ENCODE data around the gene SFXN5. TPM values are rescaled to one million over a fixed set of nuclear protein-coding genes. Genes with fewer than 3 reads are reported as not detected.

SFXN5 gene
- total RNA-seq, 1 experiment from 2014 or later: 11.3 TPM

GRCh38 chr2:72915320-72915906 lies 156.1 kb downstream of the SFXN5 start:
- Mint-ChIP-seq H3K27me3 (ENCODE audit: unreplicated experiment) (peaks cover 84% of the 10 kb centered on the region), H3K9me3 (ENCODE audit: low read depth, unreplicated experiment) (no peaks in the 10 kb centered on the region), H3K27ac (ENCODE audit: unreplicated experiment) (no peak overlapping the region), H3K4me1 (ENCODE audit: low read depth, unreplicated experiment) (peaks cover 13% of the 10 kb centered on the region), H3K4me3 (ENCODE audit: low read depth, unreplicated experiment) (peak overlapping the region; percentile 68), H3K36me3 (ENCODE audit: insufficient read depth, unreplicated experiment) (peaks cover 14% of the 10 kb centered on the region)
- DNase-seq: no peak
- CTCF ChIA-PET: no interaction called here
- intact Hi-C loops (cut with micrococcal nuclease; ENCODE audit: unreplicated experiment): no loop called here
- BruUV-seq (replicated peaks): no TSS peak
- TF ChIP-seq, protein P1, sequence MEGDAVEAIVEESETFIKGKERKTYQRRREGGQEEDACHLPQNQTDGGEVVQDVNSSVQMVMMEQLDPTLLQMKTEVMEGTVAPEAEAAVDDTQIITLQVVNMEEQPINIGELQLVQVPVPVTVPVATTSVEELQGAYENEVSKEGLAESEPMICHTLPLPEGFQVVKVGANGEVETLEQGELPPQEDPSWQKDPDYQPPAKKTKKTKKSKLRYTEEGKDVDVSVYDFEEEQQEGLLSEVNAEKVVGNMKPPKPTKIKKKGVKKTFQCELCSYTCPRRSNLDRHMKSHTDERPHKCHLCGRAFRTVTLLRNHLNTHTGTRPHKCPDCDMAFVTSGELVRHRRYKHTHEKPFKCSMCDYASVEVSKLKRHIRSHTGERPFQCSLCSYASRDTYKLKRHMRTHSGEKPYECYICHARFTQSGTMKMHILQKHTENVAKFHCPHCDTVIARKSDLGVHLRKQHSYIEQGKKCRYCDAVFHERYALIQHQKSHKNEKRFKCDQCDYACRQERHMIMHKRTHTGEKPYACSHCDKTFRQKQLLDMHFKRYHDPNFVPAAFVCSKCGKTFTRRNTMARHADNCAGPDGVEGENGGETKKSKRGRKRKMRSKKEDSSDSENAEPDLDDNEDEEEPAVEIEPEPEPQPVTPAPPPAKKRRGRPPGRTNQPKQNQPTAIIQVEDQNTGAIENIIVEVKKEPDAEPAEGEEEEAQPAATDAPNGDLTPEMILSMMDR (IDR thresholded peaks at IDR 0.05; ENCODE audit: unreplicated experiment): no peak

DNA sequence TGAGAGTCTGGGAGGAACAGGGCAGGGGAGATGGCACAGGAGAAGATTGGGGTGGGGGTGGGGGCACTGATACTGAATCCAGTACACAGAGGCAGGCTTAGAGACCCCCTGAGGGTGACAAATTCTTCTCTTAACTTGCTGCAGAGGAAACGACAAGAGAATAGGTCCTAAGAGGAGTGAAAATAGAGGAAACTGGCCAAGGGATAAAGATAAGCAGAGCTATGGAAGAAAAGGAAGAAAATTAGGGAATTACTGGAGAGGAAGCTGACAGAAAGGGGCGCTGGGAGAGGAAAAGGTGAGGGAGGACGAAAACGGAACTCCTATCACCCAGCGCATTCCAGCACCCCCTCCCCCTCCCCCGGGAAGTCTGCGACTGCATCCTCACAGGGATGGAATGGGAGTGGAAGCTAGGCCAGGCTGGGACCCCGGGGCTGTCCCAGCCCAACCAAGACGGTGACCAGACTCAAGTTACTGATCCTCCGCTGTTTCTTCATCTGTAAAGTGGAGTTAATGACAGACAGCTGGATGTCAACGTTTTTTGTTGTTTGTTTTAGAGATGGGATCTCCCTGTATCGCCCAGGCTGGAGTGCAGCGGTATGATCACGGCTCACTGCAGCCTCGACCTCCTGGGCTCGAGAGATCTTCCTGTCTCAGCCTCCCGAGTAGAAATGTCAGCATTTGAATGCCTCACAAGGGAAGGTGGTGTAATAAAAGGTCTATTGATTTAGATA lies 156.8 kb downstream of the SFXN5 start:
- DNase-seq: no peak
- TF ChIP-seq, protein P1 (IDR thresholded peaks at IDR 0.05; ENCODE audit: unreplicated experiment): no peak
- Mint-ChIP-seq H3K27ac (ENCODE audit: unreplicated experiment) (no peak overlapping the region), H3K9me3 (ENCODE audit: low read depth, unreplicated experiment) (no peaks in the 10 kb centered on the region), H3K36me3 (ENCODE audit: insufficient read depth, unreplicated experiment) (peaks cover 14% of the 10 kb centered on the region), H3K27me3 (ENCODE audit: unreplicated experiment) (peaks cover 85% of the 10 kb centered on the region), H3K4me3 (ENCODE audit: low read depth, unreplicated experiment) (no peak overlapping the region), H3K4me1 (ENCODE audit: low read depth, unreplicated experiment) (peaks cover 13% of the 10 kb centered on the region)
- BruUV-seq (replicated peaks): no TSS peak
- intact Hi-C loops (cut with micrococcal nuclease; ENCODE audit: unreplicated experiment): no loop called here
- CTCF ChIA-PET: no interaction called here

GRCh38 chr2:72914206-72914559 lies 157.3 kb downstream of the SFXN5 start:
- TF ChIP-seq, protein P1 (IDR thresholded peaks at IDR 0.05; ENCODE audit: unreplicated experiment): no peak
- no peak for DNase-seq
- BruUV-seq (replicated peaks): no TSS peak
- Mint-ChIP-seq H3K36me3 (ENCODE audit: insufficient read depth, unreplicated experiment) (peaks cover 12% of the 10 kb centered on the region), H3K4me1 (ENCODE audit: low read depth, unreplicated experiment) (peaks cover 13% of the 10 kb centered on the region), H3K4me3 (ENCODE audit: low read depth, unreplicated experiment) (no peak overlapping the region), H3K9me3 (ENCODE audit: low read depth, unreplicated experiment) (no peaks in the 10 kb centered on the region), H3K27ac (ENCODE audit: unreplicated experiment) (no peak overlapping the region), H3K27me3 (ENCODE audit: unreplicated experiment) (peaks cover 85% of the 10 kb centered on the region)
- CTCF ChIA-PET: no interaction called here
- intact Hi-C loops (cut with micrococcal nuclease; ENCODE audit: unreplicated experiment): no loop called here

DNA sequence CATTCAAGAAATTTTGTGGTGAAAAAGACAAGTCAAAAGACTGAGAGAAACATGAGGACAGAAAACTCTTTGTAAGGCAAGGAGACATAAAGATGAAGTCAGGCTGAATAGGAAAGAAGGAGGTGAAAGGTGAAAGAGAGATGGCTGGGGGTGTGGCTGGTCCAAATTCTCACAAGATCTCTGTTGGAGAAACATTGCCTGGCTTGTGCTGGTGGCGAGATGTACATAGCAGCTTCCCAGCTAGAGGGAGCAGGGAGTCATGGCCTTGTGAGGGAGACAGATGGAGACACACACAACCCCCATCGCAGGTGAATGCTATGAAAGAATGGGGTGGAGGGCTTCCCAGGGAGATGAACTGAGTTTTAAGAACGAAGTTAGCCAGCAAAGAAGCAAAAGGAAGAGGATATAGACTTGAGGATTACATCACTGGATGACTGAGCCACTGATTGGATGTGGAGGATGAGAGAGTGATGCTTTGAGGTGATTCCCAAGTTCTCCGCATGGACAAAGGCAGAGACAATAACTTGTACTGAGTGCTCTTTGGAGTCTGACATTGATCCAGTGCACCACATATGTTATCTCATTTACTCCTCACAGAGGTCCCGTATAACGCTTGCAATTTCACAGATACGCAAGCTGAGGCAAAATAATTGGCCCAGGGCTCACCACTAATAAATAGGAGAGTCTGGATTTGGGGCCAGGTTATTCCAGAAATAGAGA lies 157.9 kb downstream of the SFXN5 start:
- Mint-ChIP-seq H3K36me3 (ENCODE audit: insufficient read depth, unreplicated experiment) (peaks cover 7% of the 10 kb centered on the region), H3K4me3 (ENCODE audit: low read depth, unreplicated experiment) (no peak overlapping the region), H3K9me3 (ENCODE audit: low read depth, unreplicated experiment) (no peaks in the 10 kb centered on the region), H3K4me1 (ENCODE audit: low read depth, unreplicated experiment) (peaks cover 9% of the 10 kb centered on the region), H3K27me3 (ENCODE audit: unreplicated experiment) (peaks cover 84% of the 10 kb centered on the region), H3K27ac (ENCODE audit: unreplicated experiment) (no peak overlapping the region)
- CTCF ChIA-PET: interaction anchor here (0.5 kb wide), 1 partner anchor 99 kb away, joined by 3 read pairs; no protein-coding TSS in a partner anchor
- no peak for DNase-seq
- TF ChIP-seq, protein P1 (IDR thresholded peaks at IDR 0.05; ENCODE audit: unreplicated experiment): no peak
- no TSS peak for BruUV-seq (replicated peaks)
- intact Hi-C loops (cut with micrococcal nuclease; ENCODE audit: unreplicated experiment): no loop called here
